Activated CD4-positive, alpha-beta T cell treated with anti-CD3 and anti-CD28 coated beads, Interleukin-2, Interleukin-4, amounts not matched to agents 100 ng/mL and 50 ng/mL, durations not matched to agents 16 hours and 8 hours (primary cell): ENCODE measurements around the gene TCEANC.
"Not testable (repeated sequence)": the region's sequence is repeated elsewhere in the genome, so short reads cannot be mapped to it uniquely, and the experiment has no call there.

Experiments used
- DNase-seq: peaks from one replicate; pipeline ENCODE4 v3.0.0-alpha.2; 2020; ENCODE audit warnings: low spot score

The TCEANC gene

GRCh38 chrX:13658602-13659001 lies 5.7 kb downstream of the TCEANC start:
- peak; percentile 58 for DNase-seq

GRCh38 chrX:13659063-13659462 lies 6.1 kb downstream of the TCEANC start:
- no peak for DNase-seq

- DNase-seq = peak; percentile 21
Observed at GRCh38 chrX:13661735-13662288, 8.9 kb downstream of the TCEANC start.

- DNase-seq = no peak
Observed at GRCh38 chrX:13662355-13662791, 9.4 kb downstream of the TCEANC start.

- DNase-seq = no peak
Observed at GRCh38 chrX:13664020-13664419, 11.1 kb downstream of the TCEANC start.

- no peak for DNase-seq
Observed at GRCh38 chrX:13666836-13667235, 13.9 kb downstream of the TCEANC start.

GRCh38 chrX:13667919-13668318 lies 15.0 kb downstream of the TCEANC start:
- no peak for DNase-seq

- peak; percentile 59 for DNase-seq
Observed at GRCh38 chrX:13669246-13669737, 16.4 kb downstream of the TCEANC start.

GRCh38 chrX:13669755-13670154 lies 16.8 kb downstream of the TCEANC start:
- not testable (repeated sequence) for DNase-seq

GRCh38 chrX:13670197-13670596 lies 17.3 kb downstream of the TCEANC start:
- DNase-seq = no peak

GRCh38 chrX:13673016-13673415 lies 20.1 kb downstream of the TCEANC start:
- no peak for DNase-seq

GRCh38 chrX:13676885-13677284 lies 23.9 kb downstream of the TCEANC start:
- DNase-seq = no peak

- DNase-seq = not testable (repeated sequence)
Observed at GRCh38 chrX:13679700-13680099, 26.8 kb downstream of the TCEANC start.

GRCh38 chrX:13681595-13681994 lies 28.7 kb downstream of the TCEANC start:
- DNase-seq = no peak

GRCh38 chrX:13684361-13684760 lies 31.4 kb downstream of the TCEANC start:
- DNase-seq = no peak

- no peak for DNase-seq
Observed at GRCh38 chrX:13685126-13685763, 32.3 kb downstream of the TCEANC start.

GRCh38 chrX:13687203-13687602 lies 34.3 kb downstream of the TCEANC start:
- DNase-seq = no peak

- DNase-seq = no peak
Observed at GRCh38 chrX:13688384-13688957, 35.5 kb downstream of the TCEANC start.

GRCh38 chrX:13688958-13689740 lies 36.2 kb downstream of the TCEANC start, which contains the start of gene RAB9A:
TSS of gene RAB9A (plus strand) at chrX:13689128. CDS start at chrX:13708747, 19,619 bp downstream.
- peak; percentile 81 for DNase-seq

- no peak for DNase-seq
Observed at GRCh38 chrX:13689741-13690211, 36.8 kb downstream of the TCEANC start.

- DNase-seq = no peak
Observed at GRCh38 chrX:13690836-13691235, 37.9 kb downstream of the TCEANC start.

- DNase-seq = no peak
Observed at GRCh38 chrX:13691841-13692371, 39.0 kb downstream of the TCEANC start.
